Activated CD4-positive, alpha-beta T cell treated with anti-CD3 and anti-CD28 coated beads for 24 hours (primary cell): ENCODE data around the gene MOK.

ENCODE experiments used
- DNase-seq, 2 donors: peaks; one replicate each; pipeline ENCODE4 v3.0.0-alpha.2; 2020; ENCODE audit warnings: low read depth in 2 of 2

Gene MOK

DNA sequence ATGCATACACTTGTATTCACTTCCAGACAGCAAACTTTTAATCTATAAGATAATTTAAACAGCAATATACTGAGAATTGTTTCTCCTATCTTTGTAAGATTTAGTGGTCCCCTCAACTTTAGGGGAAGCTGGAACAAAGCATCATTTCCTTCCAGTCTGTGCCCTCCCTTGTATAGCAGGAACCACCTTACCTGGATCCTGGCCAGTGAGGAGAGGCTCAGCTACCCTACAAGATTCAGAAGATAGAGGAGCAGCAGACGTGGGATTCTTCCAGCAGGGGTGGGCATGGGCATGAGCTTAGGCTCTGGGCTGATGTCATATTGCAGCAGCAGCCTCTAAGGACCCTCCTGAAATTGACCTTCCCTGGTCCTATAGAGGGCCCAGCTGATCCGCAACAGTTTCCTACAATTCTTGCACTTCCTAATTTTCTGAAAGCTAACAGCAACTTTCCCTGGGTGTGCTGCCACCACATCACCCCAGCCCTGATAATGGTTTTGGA, 21.3 kb downstream of the MOK start:
- no peak for DNase-seq

DNA sequence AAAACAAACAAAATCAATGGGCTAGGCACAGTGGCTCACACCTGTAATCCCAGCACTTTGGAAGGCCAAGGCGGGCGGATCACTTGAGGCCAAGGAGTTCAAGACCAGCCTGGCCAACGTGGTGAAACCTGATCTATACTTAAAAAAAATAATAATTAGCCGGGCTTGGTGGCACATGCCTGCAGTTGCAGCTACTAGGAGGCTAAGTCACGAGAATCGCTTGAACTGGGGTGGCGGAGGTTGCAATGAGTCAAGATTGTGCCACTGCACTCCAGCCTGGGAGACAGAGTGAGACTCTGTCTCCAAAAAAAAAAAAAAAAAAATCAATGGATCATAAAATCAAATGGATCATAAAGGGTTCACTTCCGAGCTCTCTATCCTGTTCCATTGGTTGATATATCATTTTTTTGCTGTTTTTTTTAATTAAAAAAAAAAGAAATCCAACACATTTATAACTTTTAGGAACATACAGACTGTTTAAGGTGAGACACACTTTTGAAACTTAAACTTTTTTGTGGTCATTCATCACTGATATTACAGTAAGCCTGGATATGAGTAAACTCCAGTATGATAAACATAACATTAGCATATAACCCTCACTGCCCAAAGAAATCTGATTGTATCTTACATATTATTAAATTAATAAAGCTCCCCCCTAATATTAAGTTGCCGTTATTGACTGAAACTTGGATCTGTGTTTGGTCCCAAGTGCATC, 22.1 kb downstream of the MOK start:
- DNase-seq = no peak

DNA sequence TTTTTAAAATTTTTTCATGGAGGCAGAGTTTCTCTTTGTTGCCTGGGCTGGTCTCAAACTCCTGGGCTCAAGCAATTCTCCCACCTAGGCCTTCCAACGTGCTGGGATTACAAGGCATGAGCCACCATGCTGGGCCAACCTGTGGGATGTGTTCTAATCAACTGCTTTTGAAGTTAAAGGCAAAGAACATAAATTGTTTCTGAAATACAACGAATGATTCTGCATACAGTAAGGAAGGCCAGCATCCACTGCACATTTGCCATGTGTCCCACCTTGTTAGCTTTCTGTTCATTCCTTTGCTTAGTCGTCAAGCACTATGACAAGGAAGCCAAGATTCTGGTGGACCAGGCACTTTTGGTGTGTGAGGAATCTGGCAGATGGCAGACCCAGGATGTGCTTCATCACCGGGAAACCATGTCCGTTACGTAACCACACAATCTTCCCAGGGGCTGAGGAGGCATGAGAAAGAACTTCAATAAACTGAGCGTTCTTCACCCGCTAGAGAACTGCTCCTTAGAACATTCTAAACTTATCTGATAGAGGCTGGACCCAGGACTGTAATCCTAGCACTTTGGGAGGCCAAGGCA, 24.5 kb downstream of the MOK start:
- DNase-seq = no peak

DNA sequence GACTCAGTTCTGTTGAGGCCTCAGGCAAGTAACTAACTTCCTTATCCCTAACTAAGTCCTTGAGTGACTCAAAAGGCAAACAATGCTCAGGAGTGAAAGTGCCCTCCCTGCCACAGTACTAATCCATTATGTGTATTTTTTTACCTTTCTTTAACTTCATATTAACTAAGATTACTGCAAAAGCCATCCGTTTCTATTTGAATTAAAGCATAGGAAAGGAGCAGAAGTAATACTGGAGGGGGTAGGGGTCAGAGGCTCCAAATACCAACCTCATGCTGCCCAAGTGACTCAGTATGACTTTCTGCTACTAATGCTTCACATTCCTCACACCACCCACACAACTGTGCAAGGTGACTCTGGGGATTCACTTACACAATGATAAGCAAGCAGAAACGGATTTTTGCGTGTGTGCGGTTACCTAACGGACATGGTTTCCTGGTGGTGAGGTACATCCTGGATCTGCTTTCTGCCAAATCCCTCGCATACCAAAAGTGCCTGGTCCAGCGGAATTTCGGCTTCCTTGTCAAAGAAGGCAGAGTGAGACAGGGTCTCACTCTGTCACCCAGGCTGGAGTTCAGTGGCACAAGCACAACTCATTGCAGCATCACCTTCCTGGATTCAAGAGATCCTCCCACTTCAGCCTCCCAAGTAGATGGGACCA, 25.1 kb downstream of the MOK start:
- DNase-seq = no peak

DNA sequence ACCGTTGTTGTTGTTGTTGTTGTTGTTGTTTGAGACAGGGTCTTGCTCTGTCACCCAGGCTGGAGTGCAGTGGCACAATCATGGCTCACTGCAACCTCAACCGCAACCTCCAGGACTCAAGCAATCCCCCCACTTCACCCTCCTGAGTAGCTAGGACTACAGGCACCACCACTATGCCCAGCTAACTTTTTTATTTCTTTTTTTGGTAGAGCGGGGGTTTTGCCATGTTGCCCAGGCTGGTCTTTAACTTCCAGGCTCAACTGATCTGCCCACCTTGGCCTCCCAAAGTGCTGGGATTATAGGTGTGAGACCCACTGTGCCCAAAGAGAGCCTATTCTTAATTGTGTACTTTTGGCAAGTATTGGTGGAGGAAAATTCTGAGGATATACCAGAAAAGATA, 25.7 kb downstream of the MOK start:
- no peak for DNase-seq

DNA sequence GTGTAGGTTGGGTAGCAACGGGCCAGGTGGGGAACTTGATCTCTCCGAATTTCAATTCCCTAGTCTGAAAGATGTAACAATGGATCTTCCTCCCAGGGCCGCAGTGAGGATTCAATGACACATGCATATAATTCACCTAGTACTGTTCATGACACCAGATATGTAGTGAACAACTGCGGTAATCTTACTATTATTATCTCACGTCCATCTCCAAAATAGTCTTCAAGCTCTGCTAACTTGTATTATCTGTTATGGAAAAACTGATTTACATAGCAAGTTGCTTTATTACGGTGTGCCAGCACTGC, 26.4 kb downstream of the MOK start:
- no peak for DNase-seq

DNA sequence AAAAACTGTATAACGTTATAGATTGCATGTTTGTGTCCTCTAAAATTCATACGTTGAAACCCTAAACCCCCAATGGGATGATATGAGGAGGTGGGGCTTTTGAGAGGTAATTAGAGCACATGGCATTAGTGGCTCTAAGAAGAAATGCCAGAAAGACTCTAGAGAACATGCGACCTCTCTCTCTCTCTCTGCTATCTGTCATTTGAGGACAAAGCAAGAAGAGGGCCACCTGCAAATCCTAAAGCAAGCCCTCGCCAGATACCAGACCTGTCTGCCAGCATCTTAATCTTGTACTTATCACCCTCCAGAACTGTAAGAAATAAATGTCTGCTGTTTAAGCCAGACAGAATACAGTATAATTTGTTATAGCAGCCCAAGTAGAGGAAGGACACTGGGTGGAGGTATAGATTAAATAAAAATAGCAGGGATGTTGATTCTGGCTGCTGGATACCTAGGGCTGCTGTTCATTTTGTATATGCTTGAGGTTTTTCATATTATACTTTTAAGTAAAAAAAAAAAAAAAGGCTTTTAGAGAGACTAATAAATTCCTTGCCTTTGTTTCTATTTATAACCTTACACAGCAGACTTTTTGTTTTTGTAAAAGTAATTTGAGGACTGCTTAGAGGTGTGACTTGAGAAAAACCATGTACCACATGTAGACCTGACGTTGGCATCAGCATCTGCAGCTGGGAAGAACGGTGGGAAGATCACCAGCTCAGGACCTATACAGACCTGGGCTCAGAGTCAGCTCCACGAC, 26.9 kb downstream of the MOK start:
- DNase-seq = no peak

DNA sequence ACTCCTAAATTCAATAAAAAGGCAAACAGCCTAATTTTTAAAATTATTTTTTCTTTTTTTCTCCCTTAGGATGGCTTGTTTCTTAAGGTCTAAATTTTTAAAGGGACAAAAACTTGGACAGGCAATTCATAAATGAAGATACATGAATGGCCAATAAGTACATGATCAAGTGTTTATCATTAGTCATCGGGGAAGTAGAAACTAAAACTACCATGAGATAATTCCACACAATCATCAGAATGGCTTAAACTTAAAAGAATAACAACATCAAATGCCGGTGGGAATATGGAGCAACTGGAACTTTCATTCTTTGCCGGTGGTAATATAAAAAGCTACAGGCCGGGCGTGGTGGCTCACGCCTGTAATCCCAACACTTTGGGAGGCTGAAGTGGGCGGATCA, 29.1 kb downstream of the MOK start:
- DNase-seq = no peak

DNA sequence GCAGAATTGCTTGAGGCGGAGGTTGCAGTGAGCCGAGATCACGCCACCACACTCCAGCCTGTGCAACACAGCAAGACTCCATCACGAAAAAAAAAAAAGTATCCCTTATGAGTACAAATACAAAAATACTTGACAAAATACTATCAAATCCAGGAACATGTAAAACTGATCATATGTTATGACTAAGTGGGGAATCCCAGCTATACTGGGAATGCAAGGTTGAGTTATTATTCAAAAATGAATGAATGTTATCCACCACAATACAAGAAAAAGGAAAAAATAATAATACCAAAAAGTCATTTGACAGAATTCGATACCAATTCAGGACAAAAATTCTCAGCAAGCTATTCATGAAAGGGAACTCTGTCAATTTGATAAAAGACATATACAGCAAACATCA, 32.6 kb downstream of the MOK start:
- no peak for DNase-seq

DNA sequence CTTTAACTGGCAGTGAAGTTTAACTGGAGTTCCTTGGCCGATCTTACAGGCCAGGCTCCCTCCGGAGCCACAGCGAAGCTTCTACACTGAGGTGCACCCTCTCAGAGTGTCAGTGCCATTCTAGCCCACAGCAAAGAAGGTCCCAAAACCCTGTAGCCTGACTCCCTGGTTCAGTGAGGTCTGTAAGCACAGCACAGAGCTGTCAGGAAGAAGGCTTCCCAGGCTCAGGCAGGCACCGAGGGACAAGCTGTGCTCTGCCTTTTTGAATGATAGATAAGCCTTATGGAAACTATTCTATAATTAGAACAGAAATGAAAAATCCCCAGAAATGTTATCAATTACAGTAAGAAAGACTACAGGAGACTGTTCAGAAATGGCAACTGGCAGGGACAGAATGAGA, 40.2 kb downstream of the MOK start:
- DNase-seq = no peak

DNA sequence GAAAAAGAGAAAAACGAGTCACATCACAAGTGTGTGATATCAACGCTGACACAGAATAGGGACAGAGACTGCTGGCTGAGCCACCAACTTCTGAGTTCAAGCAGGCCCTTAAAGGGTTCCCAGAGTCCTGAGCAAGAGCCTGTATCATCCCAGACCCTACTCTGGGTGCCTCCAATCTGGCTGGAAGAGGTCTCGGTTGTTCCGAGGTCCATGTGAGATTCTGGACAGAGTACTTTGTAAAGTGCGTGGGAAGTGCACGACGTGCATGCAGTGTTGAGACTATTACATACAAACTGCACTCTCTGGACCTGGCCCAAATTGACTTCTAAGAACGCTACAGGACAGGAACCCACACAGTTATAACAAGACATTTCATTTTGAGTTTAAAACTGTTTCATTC, 40.6 kb downstream of the MOK start:
- no peak for DNase-seq

DNA sequence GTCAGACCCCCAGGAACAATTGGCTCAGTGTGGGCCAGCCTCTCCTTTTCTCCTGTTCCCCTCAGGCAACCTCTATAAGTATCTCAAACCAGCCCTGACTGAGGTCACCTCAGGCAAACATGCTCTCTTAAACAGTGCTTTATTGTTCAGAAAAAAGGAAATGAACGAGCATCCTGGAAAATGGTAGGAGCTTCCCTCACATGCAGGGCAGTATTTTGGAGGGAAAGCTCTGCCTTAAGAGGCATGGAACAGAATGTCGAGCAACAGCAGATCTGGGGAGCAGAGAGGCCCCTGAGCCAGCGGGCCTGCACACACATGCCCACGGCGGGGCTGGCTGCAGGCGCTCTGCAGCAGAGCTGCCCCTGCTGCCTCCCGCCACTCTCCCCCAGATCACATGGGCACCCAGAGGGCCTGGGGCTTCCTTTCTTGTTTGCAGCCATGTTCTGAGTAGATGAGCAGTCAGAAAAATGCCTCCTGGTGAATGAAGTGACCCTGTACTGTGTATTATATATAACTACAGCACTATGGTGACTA, 42.0 kb downstream of the MOK start:
- no peak for DNase-seq

DNA sequence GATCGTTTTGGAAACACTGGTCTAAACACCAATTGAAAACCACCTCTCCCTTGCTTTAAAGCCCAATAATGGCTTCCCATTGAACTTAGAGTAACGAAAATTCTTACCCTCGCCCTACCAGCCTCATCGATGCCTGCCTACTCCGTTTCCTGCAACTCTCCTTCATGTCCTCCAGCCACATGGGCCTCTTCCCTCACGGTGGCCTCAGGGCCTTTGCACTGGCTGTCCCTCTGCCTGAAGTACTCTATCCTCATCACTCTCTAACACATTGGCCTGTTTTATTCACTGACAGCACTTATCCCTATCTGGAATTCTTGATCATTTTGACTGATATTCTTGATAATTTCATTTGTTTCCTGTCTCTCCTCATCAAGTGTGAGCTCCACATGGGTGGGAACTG, 46.8 kb downstream of the MOK start:
- no peak for DNase-seq

DNA sequence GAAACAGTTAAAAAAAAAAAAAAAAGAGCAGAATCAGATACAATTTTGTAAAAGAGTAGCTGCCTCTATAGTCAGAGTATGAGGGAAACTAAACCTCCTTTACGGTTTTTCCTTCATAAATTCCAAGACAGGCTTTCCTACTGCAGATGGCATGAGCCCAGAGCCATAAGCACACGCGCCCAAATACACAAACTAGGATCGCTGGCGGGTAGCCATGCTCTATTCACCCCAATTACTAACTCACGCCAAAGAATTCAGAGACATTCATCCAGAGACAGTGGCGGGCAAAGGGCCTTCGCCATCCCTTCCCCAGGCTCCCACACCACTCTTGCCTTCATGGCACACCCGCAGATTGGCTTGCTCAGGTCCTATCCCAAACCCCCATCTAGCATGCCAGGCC, 48.2 kb downstream of the MOK start:
- DNase-seq = no peak

DNA sequence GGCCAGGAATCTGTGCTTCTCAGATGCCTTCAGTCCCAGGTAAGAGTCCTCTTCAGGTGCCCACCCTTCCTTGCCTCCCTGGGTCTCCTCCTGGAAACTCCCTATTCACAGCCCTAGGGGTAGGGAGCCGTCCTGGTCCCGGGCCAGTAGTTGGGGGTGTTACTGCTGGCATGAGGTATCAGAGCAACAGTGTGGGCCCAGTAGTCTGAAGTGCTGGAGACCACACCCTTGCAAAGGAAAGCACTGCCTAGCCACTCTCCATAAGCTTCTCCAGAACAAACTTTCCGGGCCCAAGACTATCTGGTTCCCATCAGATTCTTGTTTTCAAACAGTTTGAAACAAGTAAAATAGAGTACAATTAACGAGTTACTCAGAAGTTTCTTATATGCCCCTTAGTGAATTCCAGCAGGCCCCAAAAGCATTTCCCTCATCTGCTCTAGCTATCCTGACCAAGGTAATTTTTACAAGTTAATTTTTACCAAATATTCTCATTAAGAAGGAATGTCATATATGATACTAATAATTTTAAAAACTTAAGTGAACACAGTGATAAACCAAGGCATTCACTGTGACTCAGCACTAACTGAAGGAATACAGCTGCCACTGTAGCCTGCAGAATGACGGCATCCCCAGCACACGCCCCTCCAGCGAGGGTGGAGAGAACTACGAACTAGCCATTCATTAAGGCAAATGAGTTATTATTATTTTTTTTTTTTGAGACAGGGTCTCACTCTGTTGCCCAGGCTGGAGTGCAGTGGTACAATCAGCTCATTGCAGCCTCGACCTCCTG, 49.4 kb downstream of the MOK start:
- no peak for DNase-seq

DNA sequence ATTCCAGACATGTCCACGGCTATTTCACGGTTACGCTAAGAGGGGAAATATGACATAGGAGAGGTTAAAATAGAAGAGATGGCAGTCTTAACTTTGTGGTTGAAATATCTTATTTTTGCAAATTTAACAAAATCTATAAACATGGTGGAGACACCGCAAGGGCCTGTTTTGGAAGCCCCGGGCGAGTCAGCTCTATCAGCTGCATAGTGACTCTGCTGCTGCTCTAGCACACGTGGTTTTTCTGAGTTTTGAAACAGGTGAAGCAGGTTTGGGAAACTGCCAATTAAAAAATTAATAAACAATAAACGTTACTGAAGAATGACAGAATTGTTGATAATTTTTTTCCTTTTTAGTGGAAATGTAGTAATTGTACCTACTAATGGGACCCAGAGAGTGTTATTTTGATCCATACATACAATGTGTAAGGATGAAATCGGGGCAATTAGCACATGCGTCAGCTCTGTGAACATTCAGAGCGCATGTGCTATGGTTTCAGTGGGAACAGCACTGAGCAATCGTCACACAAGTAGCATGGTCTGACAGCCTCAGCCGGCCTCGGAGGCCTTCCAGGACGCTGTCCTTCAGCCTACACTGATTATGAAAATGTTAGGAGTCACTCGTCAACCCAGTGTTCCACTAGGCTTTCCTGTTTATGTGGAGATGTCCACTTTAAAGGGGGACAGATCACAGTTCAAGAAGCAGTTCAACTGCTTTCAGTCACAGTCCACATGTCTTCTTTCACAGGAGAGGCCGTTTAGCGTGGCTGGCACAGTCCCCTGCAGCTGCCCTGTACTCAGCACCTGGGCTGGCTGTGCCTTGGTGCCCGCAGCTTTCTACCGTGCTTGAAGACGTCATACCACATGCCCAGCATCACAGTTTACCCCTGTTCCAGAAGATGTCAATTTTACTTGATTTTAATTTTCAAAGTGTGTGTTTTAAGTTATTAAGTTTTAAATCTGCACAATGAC, 51.8 kb downstream of the MOK start:
- no peak for DNase-seq

DNA sequence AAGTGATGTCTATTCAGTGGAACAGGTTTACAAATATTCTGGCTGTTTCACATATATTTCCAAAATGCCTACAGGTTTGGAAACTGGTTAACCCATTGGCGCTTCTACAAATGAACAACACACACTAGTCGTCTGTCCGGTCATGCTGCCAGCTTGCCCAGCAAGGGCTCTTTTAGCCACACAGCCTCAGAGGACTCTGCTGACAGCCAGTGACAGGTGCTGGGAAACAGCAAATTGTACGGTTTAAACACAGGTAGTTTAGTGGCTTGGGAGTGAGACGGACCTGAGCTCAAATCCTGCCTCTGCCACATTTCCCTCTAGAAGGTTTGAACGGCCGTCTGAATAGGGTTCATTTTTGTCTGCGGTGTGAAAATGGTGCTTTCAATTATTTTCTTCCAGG, 53.8 kb downstream of the MOK start:
- no peak for DNase-seq

DNA sequence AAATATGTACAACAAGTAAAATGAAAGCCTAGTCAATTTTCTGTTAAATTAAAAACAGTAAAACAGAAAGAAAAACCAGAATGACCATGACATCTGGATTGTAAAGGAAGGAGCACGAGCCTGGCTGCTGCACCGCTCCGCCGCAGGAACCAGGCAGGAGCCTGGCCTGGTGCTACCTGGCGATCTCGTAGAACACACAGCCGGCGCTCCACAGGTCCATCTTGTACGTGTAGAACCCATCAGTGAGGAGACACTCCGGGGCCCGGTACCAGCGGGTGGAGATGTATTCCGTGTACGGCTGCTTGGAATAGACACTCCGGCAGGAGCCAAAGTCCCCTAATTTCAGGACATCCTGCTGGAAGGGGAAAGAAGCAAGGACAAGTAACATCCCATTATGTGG, 54.3 kb downstream of the MOK start:
- no peak for DNase-seq

DNA sequence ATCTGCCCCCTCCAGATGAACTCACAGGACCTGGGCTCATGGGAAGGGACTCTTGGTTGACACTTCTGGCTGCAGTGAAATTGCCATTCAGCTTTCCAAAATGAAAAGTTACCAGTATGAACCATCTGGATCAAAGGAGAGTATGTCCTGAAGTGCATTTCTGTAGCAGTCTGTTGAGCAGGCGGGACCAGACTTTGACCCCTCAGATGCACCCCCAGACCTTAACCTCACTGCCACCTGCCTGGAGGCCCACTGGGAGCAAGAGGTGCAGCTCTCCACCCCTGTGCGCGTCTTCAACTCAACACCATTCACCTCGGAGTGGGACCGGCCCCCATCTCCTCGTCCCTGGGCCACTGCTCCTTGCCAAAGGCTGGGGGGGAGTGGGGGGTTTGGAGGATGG, 55.0 kb downstream of the MOK start:
- no peak for DNase-seq

DNA sequence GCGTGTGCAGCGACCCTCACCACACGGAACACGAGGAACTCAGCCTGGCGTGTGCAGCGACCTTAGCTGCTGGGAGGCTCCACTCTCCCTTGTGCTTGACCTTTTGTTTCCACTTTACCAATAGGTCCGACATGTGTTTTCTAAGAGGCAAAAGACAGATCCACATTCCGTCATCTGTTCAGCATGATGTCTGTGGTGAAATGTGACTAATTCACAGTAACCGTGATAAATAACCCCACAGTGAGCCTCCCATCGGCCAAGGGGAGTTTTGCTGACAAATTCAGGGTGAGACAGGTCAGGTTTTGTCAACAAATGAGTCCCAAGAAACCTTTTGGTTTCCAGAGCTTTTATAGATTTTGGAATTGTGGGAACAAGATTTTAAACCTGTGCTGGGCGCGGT, 55.9 kb downstream of the MOK start:
- DNase-seq = no peak

DNA sequence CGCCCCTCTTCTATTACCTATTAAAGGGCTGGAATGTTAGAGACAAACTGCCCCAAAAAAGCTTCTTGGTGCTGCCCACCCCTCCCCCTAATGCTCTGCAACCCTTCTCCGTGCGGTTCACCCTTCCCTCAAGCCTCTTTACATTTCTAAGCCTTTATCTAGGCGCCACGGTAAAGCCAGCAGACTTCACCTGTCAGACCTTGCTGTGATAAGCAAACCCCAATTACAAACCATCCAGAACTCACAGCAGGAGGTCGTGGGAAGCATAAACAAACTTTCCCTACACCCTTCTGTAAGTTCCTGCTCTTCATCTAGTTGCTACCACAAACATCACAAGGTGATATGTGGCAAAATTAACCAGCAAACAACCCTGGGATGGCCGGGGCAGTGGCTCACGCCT, 56.8 kb downstream of the MOK start:
- DNase-seq = no peak
